ENCODE results near the gene C16orf96.
A peak's percentile ranks its signal among the peaks of the same experiment; 100 is the strongest.

Gene C16orf96

GRCh38 chr16:4556112-4556511 lies at the start of gene C16orf96:
TSS of gene C16orf96 (plus strand) at chr16:4556340. CDS start at chr16:4556490, 150 bp downstream.
- Histone ChIP-seq H3F3A (ENCODE audit: insufficient read depth) (no peaks in the 10 kb centered on the region), H2AFZ (ENCODE audit: low read depth, low read length, severe bottlenecking) (no peak within 1 kb of the TSS), H3K9ac (ENCODE audit: low read length) (no peak within 1 kb of the TSS), H3K9me2 (replicated peaks; ENCODE audit: insufficient read depth, low read length) (no peaks in the 10 kb centered on the region), H3K27ac (ENCODE audit: low read depth, low read length) (no peak within 1 kb of the TSS), H3K27me3 (ENCODE audit: low read length) (no peaks in the 10 kb centered on the region), H3K36me3 (ENCODE audit: low read length) (no peaks in the 10 kb centered on the region), H3K4me2 (ENCODE audit: low read depth, low read length, poor library complexity, severe bottlenecking) (no peak within 1 kb of the TSS), H3K79me2 (ENCODE audit: insufficient read depth, low read length) (no peaks in the 10 kb centered on the region), H3K4me3 (ENCODE audit: insufficient read depth, low read length, poor library complexity, severe bottlenecking) (no peak within 1 kb of the TSS), H3K9me3 (ENCODE audit: insufficient read depth, low read length) (no peaks in the 10 kb centered on the region), H4K20me1 (ENCODE audit: low read depth, low read length) (no peaks in the 10 kb centered on the region)
- TF ChIP-seq CTCF (IDR thresholded peaks at IDR 0.05; ENCODE audit: insufficient read depth, low read length, poor library complexity, severe bottlenecking) (no peak), EZH2phosphoT487 (conservative IDR thresholded peaks at IDR 0.05; ENCODE audit: low read length) (no peak)

DNA sequence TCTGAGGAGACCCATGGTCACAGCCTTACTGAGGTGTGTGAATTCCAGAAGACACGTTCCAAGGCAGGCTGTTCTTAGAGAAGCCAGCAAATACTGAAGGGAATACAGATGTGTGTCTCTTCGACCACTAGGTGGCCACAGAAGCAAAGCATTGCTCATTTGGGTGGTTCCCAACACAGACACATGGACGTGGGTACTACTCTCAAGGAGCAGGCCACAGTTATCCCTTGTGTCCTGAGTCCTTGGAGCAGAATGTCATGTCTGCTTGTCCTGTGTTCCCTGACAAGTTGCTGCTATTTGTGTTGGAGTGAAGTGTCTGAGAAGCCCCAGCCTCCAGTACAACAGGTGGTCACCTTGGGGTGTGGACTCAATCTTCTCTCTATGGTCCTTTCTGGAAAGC lies 49.7 kb upstream of the C16orf96 start:
- Histone ChIP-seq H3K9ac (ENCODE audit: low read length) (no peak overlapping the region), H3K27ac (ENCODE audit: low read depth, low read length) (peak overlapping the region; percentile 80), H3K36me3 (ENCODE audit: low read length) (no peaks in the 10 kb centered on the region), H3K4me2 (ENCODE audit: low read depth, low read length, poor library complexity, severe bottlenecking) (no peak overlapping the region), H3K27me3 (ENCODE audit: low read length) (no peaks in the 10 kb centered on the region), H3K9me3 (ENCODE audit: insufficient read depth, low read length) (no peaks in the 10 kb centered on the region), H4K20me1 (ENCODE audit: low read depth, low read length) (no peaks in the 10 kb centered on the region), H3F3A (ENCODE audit: insufficient read depth) (peaks cover 14% of the 10 kb centered on the region), H2AFZ (ENCODE audit: low read depth, low read length, severe bottlenecking) (no peak overlapping the region), H3K4me3 (ENCODE audit: insufficient read depth, low read length, poor library complexity, severe bottlenecking) (no peak overlapping the region), H3K9me2 (replicated peaks; ENCODE audit: insufficient read depth, low read length) (no peaks in the 10 kb centered on the region), H3K79me2 (ENCODE audit: insufficient read depth, low read length) (peaks cover 9% of the 10 kb centered on the region)
- TF ChIP-seq CTCF (IDR thresholded peaks at IDR 0.05; ENCODE audit: insufficient read depth, low read length, poor library complexity, severe bottlenecking) (peak; percentile 81), EZH2phosphoT487 (conservative IDR thresholded peaks at IDR 0.05; ENCODE audit: low read length) (no peak)

DNA sequence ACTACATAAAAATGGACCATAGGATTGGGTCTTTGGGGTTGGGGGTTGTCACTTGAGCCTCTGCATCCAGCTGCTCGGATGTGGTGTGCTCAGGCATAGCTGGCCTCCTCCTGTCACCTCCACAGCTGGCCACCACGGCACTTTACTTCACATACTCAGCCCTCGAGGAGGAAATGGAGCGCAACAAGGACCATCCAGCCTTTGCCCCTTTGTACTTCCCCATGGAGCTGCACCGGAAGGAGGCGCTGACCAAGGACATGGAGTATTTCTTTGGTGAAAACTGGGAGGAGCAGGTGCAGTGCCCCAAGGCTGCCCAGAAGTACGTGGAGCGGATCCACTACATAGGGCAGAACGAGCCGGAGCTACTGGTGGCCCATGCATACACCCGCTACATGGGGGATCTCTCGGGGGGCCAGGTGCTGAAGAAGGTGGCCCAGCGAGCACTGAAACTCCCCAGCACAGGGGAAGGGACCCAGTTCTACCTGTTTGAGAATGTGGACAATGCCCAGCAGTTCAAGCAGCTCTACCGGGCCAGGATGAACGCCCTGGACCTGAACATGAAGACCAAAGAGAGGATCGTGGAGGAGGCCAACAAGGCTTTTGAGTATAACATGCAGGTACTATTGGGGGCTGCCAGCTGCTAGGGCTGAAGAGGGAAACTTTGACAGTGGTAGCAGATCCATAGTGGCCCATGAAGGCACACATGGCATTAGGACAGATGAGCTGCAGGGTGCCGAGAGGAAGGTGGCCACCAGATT lies 48.4 kb upstream of the C16orf96 start:
- Histone ChIP-seq H3K9me3 (ENCODE audit: insufficient read depth, low read length) (no peaks in the 10 kb centered on the region), H3K9ac (ENCODE audit: low read length) (no peak overlapping the region), H2AFZ (ENCODE audit: low read depth, low read length, severe bottlenecking) (no peak overlapping the region), H3K4me3 (ENCODE audit: insufficient read depth, low read length, poor library complexity, severe bottlenecking) (no peak overlapping the region), H3K79me2 (ENCODE audit: insufficient read depth, low read length) (no peaks in the 10 kb centered on the region), H3K27me3 (ENCODE audit: low read length) (no peaks in the 10 kb centered on the region), H4K20me1 (ENCODE audit: low read depth, low read length) (no peaks in the 10 kb centered on the region), H3K27ac (ENCODE audit: low read depth, low read length) (no peak overlapping the region), H3K9me2 (replicated peaks; ENCODE audit: insufficient read depth, low read length) (no peaks in the 10 kb centered on the region), H3F3A (ENCODE audit: insufficient read depth) (peaks cover 14% of the 10 kb centered on the region), H3K4me2 (ENCODE audit: low read depth, low read length, poor library complexity, severe bottlenecking) (no peak overlapping the region), H3K36me3 (ENCODE audit: low read length) (no peaks in the 10 kb centered on the region)
- TF ChIP-seq EZH2phosphoT487 (conservative IDR thresholded peaks at IDR 0.05; ENCODE audit: low read length) (no peak), CTCF (IDR thresholded peaks at IDR 0.05; ENCODE audit: insufficient read depth, low read length, poor library complexity, severe bottlenecking) (no peak)

Measured in SU-DHL-6 (cell line).